K562 (cell line): ENCODE data around the gene EXOSC9. TPM values are rescaled to one million over a fixed set of nuclear protein-coding genes. Genes with fewer than 3 reads are reported as not detected.

Experiments
- DPF2 ChIP-seq: fragments of 450-650 bp; IDR thresholded peaks from 2 replicates; pipeline ENCODE4 v1.6.1; 2016
- EGR1 ChIP-seq: fragments of 450-650 bp; conservative IDR thresholded peaks from 2 replicates; pipeline ENCODE4 v1.6.1; 2017; ENCODE audit warnings: mild to moderate bottlenecking
- ETV1 ChIP-seq: fragments of 450-650 bp; conservative IDR thresholded peaks from 2 replicates; pipeline ENCODE4 v1.6.1; 2016; ENCODE audit warnings: missing genetic modification characterization, control low read depth, low read depth, missing compliant biosample characterization
- HDGF ChIP-seq: fragments of 450-650 bp; IDR thresholded peaks from 2 replicates; pipeline ENCODE4 v1.6.1; 2016
- JUND ChIP-seq, 2 experiments: IDR thresholded peaks; 2 replicates in 1 of 2; 3 replicates in 1 of 2; pipeline ENCODE4 v1.6.1; 2011; ENCODE audit warnings: borderline replicate concordance in 2 of 2, low read depth in 2 of 2, low read length in 2 of 2, improper control_type of control experiment in 1 of 2, missing biosample characterization in 1 of 2, missing genetic modification characterization in 1 of 2, missing genetic modification reagents in 1 of 2
- KHSRP ChIP-seq: fragments of 450-650 bp; IDR thresholded peaks from 2 replicates; pipeline ENCODE4 v1.6.1; 2017
- PHF20 ChIP-seq: fragments of 450-650 bp; IDR thresholded peaks from 2 replicates; pipeline ENCODE4 v1.6.1; 2018; ENCODE audit not compliant: partially characterized antibody
- POU5F1 ChIP-seq: fragments of 150-350 bp; IDR thresholded peaks from 2 replicates; pipeline ENCODE4 v1.6.1; 2014; ENCODE audit warnings: borderline replicate concordance, low read length, low read depth, mild to moderate bottlenecking; ENCODE audit not compliant: partially characterized antibody
- RFX7 ChIP-seq: fragments of 250-450 bp; sonication (Bioruptor Pico); IDR thresholded peaks from 2 replicates; pipeline ENCODE4 v1.5.1; 2021; ENCODE audit warnings: mild to moderate bottlenecking
- SMAD1 ChIP-seq: fragments of 150-350 bp; IDR thresholded peaks from 2 replicates; pipeline ENCODE4 v1.6.1; 2014; ENCODE audit warnings: low read length, low read depth; ENCODE audit not compliant: partially characterized antibody
- SMARCE1 ChIP-seq: fragments of 450-650 bp; IDR thresholded peaks from 2 replicates; pipeline ENCODE4 v1.7.1; 2016; ENCODE audit warnings: mild to moderate bottlenecking
- TAF7 ChIP-seq: fragments of 450-650 bp; IDR thresholded peaks from 2 replicates; pipeline ENCODE4 v1.6.1; 2016; ENCODE audit warnings: missing genetic modification characterization, missing compliant biosample characterization
- ZBTB8A ChIP-seq: fragments of 450-650 bp; IDR thresholded peaks from 2 replicates; pipeline ENCODE4 v1.6.1; 2018; ENCODE audit warnings: mild to moderate bottlenecking, moderate library complexity; ENCODE audit not compliant: partially characterized antibody
- ZNF347 ChIP-seq: fragments of 450-650 bp; formaldehyde crosslinking; IDR thresholded peaks from 2 replicates; pipeline ENCODE4 v1.4.0; 2020; ENCODE audit warnings: low read depth, mild to moderate bottlenecking, moderate library complexity
- ZNF583 ChIP-seq: fragments of 250-450 bp; sonication (Bioruptor Pico); IDR thresholded peaks from 2 replicates; pipeline ENCODE4 v1.4.0; 2020
- ZNF830 ChIP-seq: fragments of 250-450 bp; sonication (Bioruptor Pico); IDR thresholded peaks from 2 replicates; pipeline ENCODE4 v1.5.0; 2021; ENCODE audit warnings: mild to moderate bottlenecking
- ZSCAN32 ChIP-seq: fragments of 450-650 bp; formaldehyde crosslinking; IDR thresholded peaks from 2 replicates; pipeline ENCODE4 v1.4.0; 2020; ENCODE audit warnings: mild to moderate bottlenecking, moderate library complexity
- polyA plus RNA-seq, 8 experiments: library from polyadenylated mRNA; depleted of rRNA in 4 of 8; stranded (reverse) in 5 of 8; unstranded in 3 of 8; fragments of >200 nt; fragmentation: Nextera tagmentation in 2 of 8; fragmentation: Illumina TruSeq in 1 of 8; extraction: Ambion mirVana in 2 of 8; extraction: Trizol in 1 of 8; gene quantifications; 2 replicates each; pipeline versions ENCODE4 v1.2.1 to v1.2.3, GENCODE V29; 2011 to 2014; ENCODE audit warnings: inconsistent platforms in 1 of 8, missing spikeins in 1 of 8
- total RNA-seq, 7 experiments: library from RNA; depleted of rRNA in 6 of 7; stranded (reverse); fragments of >200 nt in 6 of 7; fragmentation: Illumina TruSeq in 2 of 7; extraction: Trizol in 2 of 7; gene quantifications; 2 replicates each; pipeline versions ENCODE4 v1.2.1 to v1.2.3, GENCODE V29; 2011 to 2021; ENCODE audit warnings: low replicate concordance in 1 of 7
- TF ChIP-seq, protein P1 (sequence below): fragments of 250-450 bp; sonication (Bioruptor Pico); IDR thresholded peaks from 2 replicates; pipeline ENCODE4 v1.4.0; 2020; ENCODE audit warnings: mild to moderate bottlenecking, moderate library complexity
- TF ChIP-seq, protein P2 (sequence below): fragments of 250-450 bp; sonication (Bioruptor Pico); IDR thresholded peaks from 2 replicates; pipeline ENCODE4 v1.5.0; 2020; ENCODE audit warnings: mild to moderate bottlenecking, borderline replicate concordance
- TF ChIP-seq, protein P3 (sequence below): fragments of 250-450 bp; sonication (Bioruptor Pico); IDR thresholded peaks from 2 replicates; pipeline ENCODE4 v1.5.0; 2021
- TF ChIP-seq, protein P4 (sequence below): fragments of 450-650 bp; formaldehyde crosslinking; IDR thresholded peaks from 2 replicates; pipeline ENCODE4 v1.4.0; 2020; ENCODE audit warnings: mild to moderate bottlenecking

Gene EXOSC9
- total and polyA plus RNA-seq, 9 of the 15 experiments (the other 6 are each of a cell fraction or from before 2014, with no cell fraction given), result 64.7 to 166 (median 115) TPM

DNA sequence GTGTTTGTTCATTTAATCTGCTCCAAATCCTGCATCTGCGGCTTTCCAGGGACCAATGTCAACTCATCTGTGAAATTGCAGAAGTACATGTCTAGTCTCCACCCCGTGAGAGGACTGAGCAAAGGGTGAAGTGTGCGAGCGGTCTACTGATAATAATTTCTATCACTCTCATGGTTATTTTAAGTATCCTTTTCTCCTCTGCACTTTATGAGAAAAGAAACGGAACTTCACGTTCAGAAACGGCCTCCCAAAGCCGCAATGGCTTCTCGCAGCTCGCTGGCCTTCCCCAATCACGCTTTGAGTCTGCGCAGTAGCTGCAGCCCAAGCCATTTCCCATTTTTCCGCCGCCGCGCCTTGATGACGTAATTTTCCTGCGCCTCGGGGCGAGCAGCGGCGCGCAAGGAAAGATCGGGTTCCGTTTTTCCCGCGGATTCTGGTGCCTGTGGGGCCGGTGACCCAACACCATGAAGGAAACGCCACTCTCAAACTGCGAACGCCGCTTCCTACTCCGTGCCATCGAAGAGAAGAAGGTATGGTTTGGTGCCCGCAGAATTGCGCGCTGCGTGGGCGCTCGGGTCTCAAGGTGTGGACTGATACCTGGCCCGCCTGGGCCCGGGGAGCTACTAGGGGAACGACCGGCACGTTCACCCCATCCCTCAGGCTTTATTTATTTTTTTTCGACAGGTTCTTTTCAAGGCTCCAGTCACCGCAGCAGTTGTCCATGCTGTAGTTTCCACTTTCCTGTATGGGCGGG, at the start of gene EXOSC9 (continued):
- TF ChIP-seq JUND (IDR thresholded peaks at IDR 0.05; ENCODE audit: borderline replicate concordance, low read depth, low read length) (peak; percentile 86), JUND (tag; IDR thresholded peaks at IDR 0.05; ENCODE audit: borderline replicate concordance, low read depth, low read length) (peak; percentile 77), ZBTB8A (no peak), ZNF347 (CRISPR knock-in tag) (no peak), PHF20 (peak; percentile 97), SMAD1 (peak; percentile 79), KHSRP (peak; percentile 83), HDGF (no peak), DPF2 (0 out of 2 replicates have a peak, but pooled peaks have one; percentile 37), POU5F1 (no peak), SMARCE1 (peak; percentile 74), ZNF830 (CRISPR knock-in tag) (no peak), RFX7 (CRISPR knock-in tag) (no peak), ZNF583 (no peak), TAF7 (tag) (no peak; the same call in 1 of the 2 replicates), ZSCAN32 (CRISPR knock-in tag) (no peak), EGR1 (peak; percentile 77), ETV1 (tag) (peak; percentile 38; the same call in 1 of the 2 replicates)
- TF ChIP-seq, protein P1, sequence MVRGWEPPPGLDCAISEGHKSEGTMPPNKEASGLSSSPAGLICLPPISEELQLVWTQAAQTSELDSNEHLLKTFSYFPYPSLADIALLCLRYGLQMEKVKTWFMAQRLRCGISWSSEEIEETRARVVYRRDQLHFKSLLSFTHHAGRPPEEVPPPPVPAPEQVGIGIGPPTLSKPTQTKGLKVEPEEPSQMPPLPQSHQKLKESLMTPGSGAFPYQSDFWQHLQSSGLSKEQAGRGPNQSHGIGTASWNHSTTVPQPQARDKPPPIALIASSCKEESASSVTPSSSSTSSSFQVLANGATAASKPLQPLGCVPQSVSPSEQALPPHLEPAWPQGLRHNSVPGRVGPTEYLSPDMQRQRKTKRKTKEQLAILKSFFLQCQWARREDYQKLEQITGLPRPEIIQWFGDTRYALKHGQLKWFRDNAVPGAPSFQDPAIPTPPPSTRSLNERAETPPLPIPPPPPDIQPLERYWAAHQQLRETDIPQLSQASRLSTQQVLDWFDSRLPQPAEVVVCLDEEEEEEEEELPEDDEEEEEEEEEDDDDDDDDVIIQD (CRISPR knock-in tag), result no peak
- TF ChIP-seq, protein P2, sequence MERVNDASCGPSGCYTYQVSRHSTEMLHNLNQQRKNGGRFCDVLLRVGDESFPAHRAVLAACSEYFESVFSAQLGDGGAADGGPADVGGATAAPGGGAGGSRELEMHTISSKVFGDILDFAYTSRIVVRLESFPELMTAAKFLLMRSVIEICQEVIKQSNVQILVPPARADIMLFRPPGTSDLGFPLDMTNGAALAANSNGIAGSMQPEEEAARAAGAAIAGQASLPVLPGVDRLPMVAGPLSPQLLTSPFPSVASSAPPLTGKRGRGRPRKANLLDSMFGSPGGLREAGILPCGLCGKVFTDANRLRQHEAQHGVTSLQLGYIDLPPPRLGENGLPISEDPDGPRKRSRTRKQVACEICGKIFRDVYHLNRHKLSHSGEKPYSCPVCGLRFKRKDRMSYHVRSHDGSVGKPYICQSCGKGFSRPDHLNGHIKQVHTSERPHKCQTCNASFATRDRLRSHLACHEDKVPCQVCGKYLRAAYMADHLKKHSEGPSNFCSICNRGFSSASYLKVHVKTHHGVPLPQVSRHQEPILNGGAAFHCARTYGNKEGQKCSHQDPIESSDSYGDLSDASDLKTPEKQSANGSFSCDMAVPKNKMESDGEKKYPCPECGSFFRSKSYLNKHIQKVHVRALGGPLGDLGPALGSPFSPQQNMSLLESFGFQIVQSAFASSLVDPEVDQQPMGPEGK (CRISPR knock-in tag), result no peak
- TF ChIP-seq, protein P3, sequence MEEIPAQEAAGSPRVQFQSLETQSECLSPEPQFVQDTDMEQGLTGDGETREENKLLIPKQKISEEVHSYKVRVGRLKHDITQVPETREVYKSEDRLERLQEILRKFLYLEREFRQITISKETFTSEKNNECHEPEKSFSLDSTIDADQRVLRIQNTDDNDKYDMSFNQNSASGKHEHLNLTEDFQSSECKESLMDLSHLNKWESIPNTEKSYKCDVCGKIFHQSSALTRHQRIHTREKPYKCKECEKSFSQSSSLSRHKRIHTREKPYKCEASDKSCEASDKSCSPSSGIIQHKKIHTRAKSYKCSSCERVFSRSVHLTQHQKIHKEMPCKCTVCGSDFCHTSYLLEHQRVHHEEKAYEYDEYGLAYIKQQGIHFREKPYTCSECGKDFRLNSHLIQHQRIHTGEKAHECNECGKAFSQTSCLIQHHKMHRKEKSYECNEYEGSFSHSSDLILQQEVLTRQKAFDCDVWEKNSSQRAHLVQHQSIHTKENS, result no peak
- TF ChIP-seq, protein P4, sequence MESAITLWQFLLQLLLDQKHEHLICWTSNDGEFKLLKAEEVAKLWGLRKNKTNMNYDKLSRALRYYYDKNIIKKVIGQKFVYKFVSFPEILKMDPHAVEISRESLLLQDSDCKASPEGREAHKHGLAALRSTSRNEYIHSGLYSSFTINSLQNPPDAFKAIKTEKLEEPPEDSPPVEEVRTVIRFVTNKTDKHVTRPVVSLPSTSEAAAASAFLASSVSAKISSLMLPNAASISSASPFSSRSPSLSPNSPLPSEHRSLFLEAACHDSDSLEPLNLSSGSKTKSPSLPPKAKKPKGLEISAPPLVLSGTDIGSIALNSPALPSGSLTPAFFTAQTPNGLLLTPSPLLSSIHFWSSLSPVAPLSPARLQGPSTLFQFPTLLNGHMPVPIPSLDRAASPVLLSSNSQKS (CRISPR knock-in tag), result no peak
